HL-60 (cell line): ENCODE measurements around the gene CARMIL1.

Experiments
- DNase-seq, 2 experiments: peaks; one replicate each; pipeline ENCODE4 v3.0.0-alpha.2; 2010 to 2020; ENCODE audit warnings: low read depth in 1 of 2, low spot score in 1 of 2
- H3K27ac ChIP-seq: fragments of 250-450 bp; sonication (Bioruptor Pico); replicated peaks from 2 replicates; pipeline ENCODE4 v1.5.1; 2020; ENCODE audit warnings: mild to moderate bottlenecking, moderate library complexity
- H3K27me3 ChIP-seq: fragments of 250-450 bp; sonication (Bioruptor Pico); 2 replicates; pipeline ENCODE4 v1.5.1; 2021; ENCODE audit warnings: mild to moderate bottlenecking, moderate library complexity; ENCODE audit not compliant: insufficient read depth, poor library complexity, severe bottlenecking
- H3K4me3 ChIP-seq: replicated peaks from 2 replicates; pipeline ENCODE4 v1.5.1; 2011; ENCODE audit warnings: mild to moderate bottlenecking, control low read depth, low read length; ENCODE audit not compliant: insufficient read depth
- GABPA ChIP-seq: IDR thresholded peaks from 2 replicates; pipeline ENCODE4 v1.6.1; 2012; ENCODE audit warnings: low read depth
- POLR2AphosphoS5 ChIP-seq: IDR thresholded peaks from 2 replicates; pipeline ENCODE4 v1.6.1; 2012; ENCODE audit warnings: low read depth
- SPI1 ChIP-seq: IDR thresholded peaks from 2 replicates; pipeline ENCODE4 v1.6.1; 2012; ENCODE audit warnings: low read depth, mild to moderate bottlenecking, borderline replicate concordance
- TF ChIP-seq, protein P1 (sequence below): IDR thresholded peaks from one replicate; pipeline ENCODE4 v1.5.1; 2011; ENCODE audit warnings: low read length, control low read depth, inconsistent platforms; ENCODE audit not compliant: insufficient read depth
- TF ChIP-seq, protein P2 (sequence below): IDR thresholded peaks from 2 replicates; pipeline ENCODE4 v1.6.1; 2012; ENCODE audit warnings: low read depth; ENCODE audit not compliant: insufficient replicate concordance

The CARMIL1 gene

DNA sequence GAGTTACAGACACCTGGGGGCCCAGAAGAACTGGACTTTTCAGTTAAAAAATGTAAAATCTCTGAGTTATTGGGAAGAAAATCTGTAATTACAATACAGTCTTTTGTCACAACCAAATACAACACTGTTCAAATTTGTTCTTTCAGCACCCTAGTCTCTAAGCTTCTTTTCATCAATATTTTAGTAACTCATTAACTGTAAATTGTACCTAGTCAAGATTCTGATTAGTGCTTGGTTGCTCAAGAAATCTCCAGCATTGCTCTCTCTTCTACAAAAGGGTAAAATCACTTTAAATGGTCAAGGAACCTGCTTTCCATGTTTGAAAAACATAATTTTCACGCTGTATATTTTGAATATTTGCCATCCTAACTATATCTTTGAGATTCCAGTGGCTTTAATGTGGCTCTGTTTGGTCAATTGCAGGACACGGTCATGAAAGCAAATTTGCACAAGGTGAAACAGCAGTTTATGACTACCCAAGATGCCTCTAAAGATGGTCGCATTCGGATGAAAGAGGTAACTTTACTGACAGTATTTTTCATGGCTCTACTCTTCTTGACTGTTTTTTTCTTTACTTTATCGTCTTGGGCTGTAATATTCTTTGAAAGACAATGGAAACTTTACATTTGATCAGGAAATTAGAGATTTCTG is 382.1 kb downstream of the CARMIL1 start:
- TF ChIP-seq, protein P1, sequence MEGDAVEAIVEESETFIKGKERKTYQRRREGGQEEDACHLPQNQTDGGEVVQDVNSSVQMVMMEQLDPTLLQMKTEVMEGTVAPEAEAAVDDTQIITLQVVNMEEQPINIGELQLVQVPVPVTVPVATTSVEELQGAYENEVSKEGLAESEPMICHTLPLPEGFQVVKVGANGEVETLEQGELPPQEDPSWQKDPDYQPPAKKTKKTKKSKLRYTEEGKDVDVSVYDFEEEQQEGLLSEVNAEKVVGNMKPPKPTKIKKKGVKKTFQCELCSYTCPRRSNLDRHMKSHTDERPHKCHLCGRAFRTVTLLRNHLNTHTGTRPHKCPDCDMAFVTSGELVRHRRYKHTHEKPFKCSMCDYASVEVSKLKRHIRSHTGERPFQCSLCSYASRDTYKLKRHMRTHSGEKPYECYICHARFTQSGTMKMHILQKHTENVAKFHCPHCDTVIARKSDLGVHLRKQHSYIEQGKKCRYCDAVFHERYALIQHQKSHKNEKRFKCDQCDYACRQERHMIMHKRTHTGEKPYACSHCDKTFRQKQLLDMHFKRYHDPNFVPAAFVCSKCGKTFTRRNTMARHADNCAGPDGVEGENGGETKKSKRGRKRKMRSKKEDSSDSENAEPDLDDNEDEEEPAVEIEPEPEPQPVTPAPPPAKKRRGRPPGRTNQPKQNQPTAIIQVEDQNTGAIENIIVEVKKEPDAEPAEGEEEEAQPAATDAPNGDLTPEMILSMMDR, result no peak
- TF ChIP-seq, protein P2, sequence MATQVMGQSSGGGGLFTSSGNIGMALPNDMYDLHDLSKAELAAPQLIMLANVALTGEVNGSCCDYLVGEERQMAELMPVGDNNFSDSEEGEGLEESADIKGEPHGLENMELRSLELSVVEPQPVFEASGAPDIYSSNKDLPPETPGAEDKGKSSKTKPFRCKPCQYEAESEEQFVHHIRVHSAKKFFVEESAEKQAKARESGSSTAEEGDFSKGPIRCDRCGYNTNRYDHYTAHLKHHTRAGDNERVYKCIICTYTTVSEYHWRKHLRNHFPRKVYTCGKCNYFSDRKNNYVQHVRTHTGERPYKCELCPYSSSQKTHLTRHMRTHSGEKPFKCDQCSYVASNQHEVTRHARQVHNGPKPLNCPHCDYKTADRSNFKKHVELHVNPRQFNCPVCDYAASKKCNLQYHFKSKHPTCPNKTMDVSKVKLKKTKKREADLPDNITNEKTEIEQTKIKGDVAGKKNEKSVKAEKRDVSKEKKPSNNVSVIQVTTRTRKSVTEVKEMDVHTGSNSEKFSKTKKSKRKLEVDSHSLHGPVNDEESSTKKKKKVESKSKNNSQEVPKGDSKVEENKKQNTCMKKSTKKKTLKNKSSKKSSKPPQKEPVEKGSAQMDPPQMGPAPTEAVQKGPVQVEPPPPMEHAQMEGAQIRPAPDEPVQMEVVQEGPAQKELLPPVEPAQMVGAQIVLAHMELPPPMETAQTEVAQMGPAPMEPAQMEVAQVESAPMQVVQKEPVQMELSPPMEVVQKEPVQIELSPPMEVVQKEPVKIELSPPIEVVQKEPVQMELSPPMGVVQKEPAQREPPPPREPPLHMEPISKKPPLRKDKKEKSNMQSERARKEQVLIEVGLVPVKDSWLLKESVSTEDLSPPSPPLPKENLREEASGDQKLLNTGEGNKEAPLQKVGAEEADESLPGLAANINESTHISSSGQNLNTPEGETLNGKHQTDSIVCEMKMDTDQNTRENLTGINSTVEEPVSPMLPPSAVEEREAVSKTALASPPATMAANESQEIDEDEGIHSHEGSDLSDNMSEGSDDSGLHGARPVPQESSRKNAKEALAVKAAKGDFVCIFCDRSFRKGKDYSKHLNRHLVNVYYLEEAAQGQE, result no peak
- TF ChIP-seq GABPA (no peak), POLR2AphosphoS5 (no peak), SPI1 (no peak)
- no peak overlapping the region for H3K4me3 ChIP-seq
- no peak overlapping the region for H3K27ac ChIP-seq
- no peak for DNase-seq
- peaks cover 2% of the 10 kb centered on the region for H3K27me3 ChIP-seq

DNA sequence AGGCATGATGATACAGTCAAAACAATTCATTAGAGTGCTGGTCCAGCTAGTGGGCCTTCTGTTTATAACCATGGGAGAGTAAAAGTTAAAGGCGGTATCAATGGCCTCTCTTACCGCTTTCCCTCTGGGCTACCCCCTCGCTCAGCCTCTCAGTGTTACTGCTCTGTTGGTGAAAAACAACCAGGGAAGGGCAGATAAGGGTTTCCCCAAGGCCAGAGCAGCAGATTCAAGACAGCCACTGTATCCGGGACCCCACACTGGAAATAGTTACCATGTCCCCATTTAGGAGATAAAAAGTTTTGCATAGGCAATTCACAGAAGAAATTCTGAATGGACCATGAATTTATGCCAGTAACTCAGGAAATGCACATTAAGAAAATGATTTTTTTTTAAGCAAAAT is 386.3 kb downstream of the CARMIL1 start:
- DNase-seq, result no peak
- TF ChIP-seq, protein P1, result no peak
- TF ChIP-seq GABPA (no peak), POLR2AphosphoS5 (no peak), SPI1 (no peak)
- TF ChIP-seq, protein P2, result no peak
- no peak overlapping the region for H3K27ac ChIP-seq
- peaks cover 2% of the 10 kb centered on the region for H3K27me3 ChIP-seq
- H3K4me3 ChIP-seq, result no peak overlapping the region

DNA sequence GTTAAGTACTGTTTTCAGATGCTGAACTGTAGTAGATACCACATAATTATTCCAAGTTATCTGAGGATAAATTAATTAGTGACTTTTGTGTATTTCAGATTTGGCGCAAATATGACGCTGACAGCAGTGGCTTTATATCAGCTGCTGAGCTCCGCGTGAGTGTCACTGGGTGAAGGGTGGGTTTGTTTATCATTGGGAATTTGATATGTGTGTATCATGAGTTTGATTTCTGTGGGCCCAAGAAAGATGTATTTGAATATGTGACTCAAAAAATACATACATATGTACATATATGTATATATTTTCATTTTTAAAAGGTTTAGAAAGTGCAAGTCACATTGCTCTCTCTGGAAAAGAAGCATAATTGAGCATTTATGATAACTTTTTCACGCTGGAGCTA is 390.2 kb downstream of the CARMIL1 start:
- no peaks in the 10 kb centered on the region for H3K27me3 ChIP-seq
- TF ChIP-seq, protein P2, result no peak
- TF ChIP-seq GABPA (no peak), SPI1 (no peak), POLR2AphosphoS5 (no peak)
- TF ChIP-seq, protein P1, result no peak
- DNase-seq, result no peak
- H3K4me3 ChIP-seq, result no peak overlapping the region
- H3K27ac ChIP-seq, result no peak overlapping the region
